Immature natural killer cell (primary cell): ENCODE data around the gene MEF2C. TPM values are rescaled to one million over a fixed set of nuclear protein-coding genes. Genes with fewer than 3 reads are reported as not detected.

Experiments
- DNase-seq, 3 donors: peaks; one replicate each; pipeline ENCODE4 v3.0.0; 2022; ENCODE audit warnings: mixed read lengths in 1 of 3
- H3K27ac Mint-ChIP-seq, 6 donors: one replicate each; pipeline ENCODE4 v1.8.0; 2020; ENCODE audit warnings: mixed read lengths in 6 of 6, mild to moderate bottlenecking in 5 of 6, inconsistent platforms in 4 of 6, moderate library complexity in 3 of 6
- H3K27me3 Mint-ChIP-seq, 3 donors: one replicate each; pipeline ENCODE4 v1.8.0; 2020 to 2021; ENCODE audit warnings: low read depth in 3 of 3, mild to moderate bottlenecking in 3 of 3, mixed read lengths in 3 of 3, moderate library complexity in 3 of 3, inconsistent platforms in 1 of 3
- H3K36me3 Mint-ChIP-seq, 3 donors: one replicate each; pipeline ENCODE4 v1.8.0; 2020; ENCODE audit warnings: mixed read lengths in 3 of 3, inconsistent platforms in 2 of 3, mild to moderate bottlenecking in 2 of 3
- H3K4me1 Mint-ChIP-seq, 2 donors: one replicate each; pipeline ENCODE4 v1.8.0; 2020; ENCODE audit warnings: inconsistent platforms in 2 of 2, mild to moderate bottlenecking in 2 of 2, mixed read lengths in 2 of 2, moderate library complexity in 1 of 2
- H3K4me3 Mint-ChIP-seq, 5 donors: one replicate each; pipeline ENCODE4 v1.8.0; 2020; ENCODE audit warnings: mild to moderate bottlenecking in 5 of 5, mixed read lengths in 5 of 5, inconsistent platforms in 3 of 5, moderate library complexity in 3 of 5
- H3K9me3 Mint-ChIP-seq, 6 donors: one replicate each; pipeline ENCODE4 v1.8.0; 2020; ENCODE audit warnings: mild to moderate bottlenecking in 6 of 6, mixed read lengths in 6 of 6, inconsistent platforms in 4 of 6, moderate library complexity in 3 of 6
- polyA plus RNA-seq, 3 donors: library from polyadenylated mRNA; unstranded; fragments of 300-500 nt; fragmentation: Illumina TruSeq; gene quantifications; one replicate each; pipeline ENCODE4 v1.2.3, GENCODE V29; 2021

Gene MEF2C
- polyA plus RNA-seq, 3 donors from 2014 or later: 2.1 to 9.6 (median 8.4) TPM

DNA sequence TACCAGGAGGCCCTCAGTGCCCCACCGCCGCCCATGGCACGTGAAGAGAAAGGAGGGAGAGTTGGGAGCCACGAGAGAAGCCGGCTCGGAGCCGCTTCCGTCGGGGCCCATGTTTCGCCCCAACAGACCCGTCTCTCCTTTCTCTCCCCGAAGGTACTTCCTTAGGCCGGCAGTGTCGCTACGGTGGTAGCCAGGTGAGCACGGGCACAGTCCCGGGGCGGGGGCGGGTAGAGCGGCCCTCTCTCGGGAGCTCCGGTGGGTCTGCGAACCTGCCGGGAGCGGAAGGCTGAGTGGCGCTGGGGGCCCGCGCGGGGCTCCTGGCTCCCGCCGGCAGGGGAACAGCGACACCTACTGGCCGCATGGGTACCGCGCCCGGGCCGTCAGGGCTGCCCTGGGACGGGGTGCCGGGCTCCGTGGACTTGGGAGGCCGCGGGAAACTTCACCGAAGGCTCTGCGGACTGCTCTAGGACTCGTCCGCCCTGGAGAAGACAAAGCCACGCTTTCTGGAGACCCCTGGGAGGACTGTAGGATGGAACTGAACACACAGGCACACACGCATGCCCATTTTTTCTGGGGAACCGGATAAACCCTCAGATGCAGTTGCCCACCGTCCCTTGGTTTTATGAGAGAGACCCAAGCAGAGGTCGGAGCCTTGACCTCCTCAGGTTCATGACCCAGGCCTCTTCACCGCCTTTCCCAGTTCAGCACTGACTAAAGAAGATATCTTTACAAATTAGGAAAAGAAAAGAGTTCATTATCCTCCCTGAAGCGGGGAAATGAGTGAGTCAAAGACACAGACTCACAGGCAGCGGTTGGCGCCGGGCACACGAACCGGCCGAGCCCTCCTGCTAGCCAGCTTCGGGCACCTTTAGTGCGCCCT lies 202.5 kb downstream of the MEF2C start:
- Mint-ChIP-seq H3K4me1 (peaks cover 23 to 37% of the 10 kb centered on the region in 2 donors), H3K4me3 (peak overlapping the region; percentile 32 to 53 (median 51)), H3K27ac (no peak overlapping the region), H3K36me3 (peaks cover 0 to 5% (median 0%) of the 10 kb centered on the region in 3 donors), H3K27me3 (peaks cover 51 to 81% (median 70%) of the 10 kb centered on the region in 3 donors), H3K9me3 (peaks cover 0 to 29% (median 1%) of the 10 kb centered on the region in 6 donors)
- DNase-seq: peak; percentile 72 to 80 (median 77)

DNA sequence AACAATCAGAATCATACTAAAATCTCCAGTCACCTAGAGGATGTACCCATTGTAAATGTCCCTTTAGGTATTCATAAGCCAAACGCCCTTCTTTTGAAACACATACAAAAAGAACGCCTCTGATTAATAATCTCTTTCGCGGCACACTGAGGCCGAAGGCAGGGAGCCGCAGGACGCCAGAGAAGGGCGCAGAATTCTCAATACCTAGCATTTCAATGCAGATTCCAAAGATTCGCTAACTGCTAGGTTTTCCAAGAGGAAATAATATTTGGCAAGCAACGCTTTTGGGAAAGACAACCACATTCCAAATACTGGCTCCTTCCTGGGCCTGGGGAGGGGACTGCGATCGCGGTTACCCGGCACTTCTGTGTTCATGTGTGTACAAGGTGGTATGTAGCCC lies 203.3 kb downstream of the MEF2C start:
- Mint-ChIP-seq H3K4me3 (peak overlapping the region in 1 of 5 donors; percentile 30), H3K27ac (peak overlapping the region in 1 of 6 donors; percentile 9), H3K27me3 (peaks cover 56 to 85% (median 70%) of the 10 kb centered on the region in 3 donors)

GRCh38 chr5:88678770-88679381 lies 204.1 kb downstream of the MEF2C start:
- Mint-ChIP-seq H3K27ac (peak overlapping the region in 1 of 6 donors; percentile 9), H3K4me3 (peak overlapping the region in 1 of 5 donors; percentile 56), H3K27me3 (peaks cover 57 to 86% (median 65%) of the 10 kb centered on the region in 3 donors), H3K36me3 (peaks cover 0 to 5% (median 0%) of the 10 kb centered on the region in 3 donors), H3K4me1 (peaks cover 37 to 44% of the 10 kb centered on the region in 2 donors), H3K9me3 (peaks cover 0 to 33% (median 2%) of the 10 kb centered on the region in 6 donors)
- no peak for DNase-seq

More for the DNA sequence above, 203.3 kb downstream of the MEF2C start:
- H3K4me1 Mint-ChIP-seq: peaks cover 32 to 44% of the 10 kb centered on the region in 2 donors
- peaks cover 0 to 31% (median 1%) of the 10 kb centered on the region in 6 donors for H3K9me3 Mint-ChIP-seq
- DNase-seq: no peak
- peaks cover 0 to 5% (median 0%) of the 10 kb centered on the region in 3 donors for H3K36me3 Mint-ChIP-seq

GRCh38 chr5:88677943-88678769 lies 204.8 kb downstream of the MEF2C start:
- no peak for DNase-seq
- H3K4me1 Mint-ChIP-seq: peaks cover 34 to 42% of the 10 kb centered on the region in 2 donors
- peak overlapping the region in 1 of 5 donors; percentile 56 for H3K4me3 Mint-ChIP-seq
- no peak overlapping the region for H3K27ac Mint-ChIP-seq
- H3K27me3 Mint-ChIP-seq: peaks cover 64 to 86% (median 66%) of the 10 kb centered on the region in 3 donors
- peaks cover 0 to 41% (median 5%) of the 10 kb centered on the region in 6 donors for H3K9me3 Mint-ChIP-seq
- H3K36me3 Mint-ChIP-seq: peaks cover 0 to 4% (median 0%) of the 10 kb centered on the region in 3 donors

GRCh38 chr5:88677376-88677895 lies 205.5 kb downstream of the MEF2C start:
- Mint-ChIP-seq H3K4me1 (peaks cover 33 to 42% of the 10 kb centered on the region in 2 donors), H3K36me3 (no peaks in the 10 kb centered on the region), H3K27me3 (peaks cover 61 to 84% (median 65%) of the 10 kb centered on the region in 3 donors), H3K4me3 (peak overlapping the region in 1 of 5 donors; percentile 14), H3K9me3 (peaks cover 0 to 37% (median 7%) of the 10 kb centered on the region in 6 donors), H3K27ac (no peak overlapping the region)
- no peak for DNase-seq

GRCh38 chr5:88676637-88677375 lies 206.2 kb downstream of the MEF2C start:
- Mint-ChIP-seq H3K4me1 (peaks cover 35 to 42% of the 10 kb centered on the region in 2 donors), H3K4me3 (peak overlapping the region; percentile 46 to 63 (median 58)), H3K27ac (no peak overlapping the region), H3K27me3 (peaks cover 67 to 88% (median 72%) of the 10 kb centered on the region in 3 donors), H3K9me3 (peaks cover 0 to 43% (median 8%) of the 10 kb centered on the region in 6 donors), H3K36me3 (no peaks in the 10 kb centered on the region)
- no peak for DNase-seq

- DNase-seq: peak; percentile 41 to 44 (median 42)
- Mint-ChIP-seq H3K36me3 (no peaks in the 10 kb centered on the region), H3K4me1 (peaks cover 35 to 42% of the 10 kb centered on the region in 2 donors), H3K9me3 (peaks cover 0 to 46% (median 8%) of the 10 kb centered on the region in 6 donors), H3K27me3 (peaks cover 71 to 87% (median 74%) of the 10 kb centered on the region in 3 donors), H3K4me3 (peak overlapping the region; percentile 66 to 82 (median 74)), H3K27ac (peak overlapping the region in 3 of 6 donors; percentile 24 to 78 (median 63))
These were observed 207.0 kb downstream of the MEF2C start for GRCh38 chr5:88675708-88676636.

DNA sequence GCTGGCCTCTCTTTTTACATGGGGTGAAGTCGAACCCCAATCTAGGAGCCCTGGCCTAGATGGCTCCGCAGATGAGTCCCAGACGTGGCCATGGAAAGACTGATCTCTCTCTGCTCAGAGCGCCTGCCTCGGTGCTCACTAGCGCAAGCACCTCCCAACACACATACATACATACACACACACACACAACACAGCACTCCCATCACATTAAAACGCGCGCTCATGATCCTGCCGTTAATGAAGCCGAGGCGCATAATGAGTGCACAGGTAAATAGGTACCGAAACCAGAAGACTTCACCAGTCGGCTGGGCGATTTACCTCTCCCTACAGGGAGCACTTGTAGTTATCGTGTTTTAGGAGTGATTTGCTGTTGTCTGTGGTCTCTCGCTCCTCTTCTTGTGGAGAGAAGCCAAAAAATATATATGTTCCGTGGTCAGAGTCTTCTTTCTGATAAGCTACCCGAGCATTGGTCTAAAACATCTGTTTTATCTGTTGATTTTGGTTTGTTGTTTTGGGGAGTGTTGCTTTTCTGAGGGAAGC lies 207.7 kb downstream of the MEF2C start:
- peaks cover 67 to 81% (median 68%) of the 10 kb centered on the region in 3 donors for H3K27me3 Mint-ChIP-seq
- no peak for DNase-seq
- peak overlapping the region; percentile 66 to 82 (median 74) for H3K4me3 Mint-ChIP-seq
- peaks cover 0 to 46% (median 8%) of the 10 kb centered on the region in 6 donors for H3K9me3 Mint-ChIP-seq
- peak overlapping the region in 4 of 6 donors; percentile 18 to 78 (median 44) for H3K27ac Mint-ChIP-seq
- H3K36me3 Mint-ChIP-seq: no peaks in the 10 kb centered on the region
- peaks cover 32 to 42% of the 10 kb centered on the region in 2 donors for H3K4me1 Mint-ChIP-seq

DNA sequence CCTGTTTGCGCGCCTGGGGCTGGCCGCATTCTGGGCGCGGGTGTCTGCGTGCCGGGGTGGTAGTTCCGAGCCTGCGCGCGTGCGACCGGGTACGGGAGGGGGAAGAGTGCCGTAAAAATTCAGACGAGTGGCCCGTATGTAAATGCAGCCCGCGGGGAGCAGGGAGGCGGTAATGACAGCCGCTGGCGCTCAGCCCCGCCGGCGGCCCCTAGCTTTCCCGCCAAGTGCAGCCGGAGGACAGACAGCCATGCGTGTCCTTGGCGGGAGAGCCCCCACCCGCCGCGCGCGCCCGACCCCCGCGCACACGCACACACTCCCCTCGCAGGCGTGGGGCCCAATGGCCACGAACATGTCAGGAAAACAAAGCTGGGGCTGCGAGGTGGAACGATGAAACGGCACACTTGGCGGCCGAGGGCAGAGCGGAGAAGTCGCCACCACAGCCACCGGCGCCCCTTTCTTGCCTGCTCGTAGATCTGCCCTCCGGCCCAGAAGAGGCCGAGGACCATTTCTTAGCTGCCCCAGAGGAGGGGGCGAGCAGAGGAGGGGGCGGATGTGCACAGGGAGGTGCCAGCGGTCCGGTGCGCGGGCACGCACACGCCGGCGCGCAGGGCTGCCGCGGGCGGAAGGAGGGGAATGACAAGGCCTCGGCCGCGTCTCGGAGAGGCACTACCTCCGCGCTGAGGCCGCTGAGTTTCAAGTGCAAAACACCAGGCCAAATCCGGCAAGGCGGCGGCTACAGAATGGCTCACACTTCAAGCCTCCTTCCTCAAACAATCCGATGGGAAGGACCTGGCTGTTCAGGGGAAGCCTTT lies 208.4 kb downstream of the MEF2C start:
- no peaks in the 10 kb centered on the region for H3K36me3 Mint-ChIP-seq
- peaks cover 30 to 40% of the 10 kb centered on the region in 2 donors for H3K4me1 Mint-ChIP-seq
- H3K4me3 Mint-ChIP-seq: peak overlapping the region; percentile 66 to 82 (median 74)
- peaks cover 65 to 75% (median 65%) of the 10 kb centered on the region in 3 donors for H3K27me3 Mint-ChIP-seq
- peak; percentile 36 to 39 (median 36) for DNase-seq
- H3K9me3 Mint-ChIP-seq: peaks cover 0 to 46% (median 8%) of the 10 kb centered on the region in 6 donors
- peak overlapping the region in 1 of 6 donors; percentile 78 for H3K27ac Mint-ChIP-seq

- no peak for DNase-seq
- peaks cover 0 to 45% (median 7%) of the 10 kb centered on the region in 6 donors for H3K9me3 Mint-ChIP-seq
- peaks cover 55 to 65% (median 57%) of the 10 kb centered on the region in 3 donors for H3K27me3 Mint-ChIP-seq
- H3K4me3 Mint-ChIP-seq: peak overlapping the region; percentile 54 to 82 (median 78)
- peaks cover 27 to 38% of the 10 kb centered on the region in 2 donors for H3K4me1 Mint-ChIP-seq
- H3K36me3 Mint-ChIP-seq: no peaks in the 10 kb centered on the region
- peak overlapping the region in 2 of 6 donors; percentile 18 to 77 for H3K27ac Mint-ChIP-seq
These were observed 209.5 kb downstream of the MEF2C start for GRCh38 chr5:88673253-88674105.
